GM12801 (cell line): Measurements from ENCODE around the gene ZNF576.

ENCODE experiments used
- TF ChIP-seq, protein P1 (sequence below): IDR thresholded peaks from one replicate; pipeline ENCODE4 v1.5.1; 2011; ENCODE audit warnings: control low read depth; ENCODE audit not compliant: insufficient read length; ENCODE audit errors: extremely low read depth

The ZNF576 gene

DNA sequence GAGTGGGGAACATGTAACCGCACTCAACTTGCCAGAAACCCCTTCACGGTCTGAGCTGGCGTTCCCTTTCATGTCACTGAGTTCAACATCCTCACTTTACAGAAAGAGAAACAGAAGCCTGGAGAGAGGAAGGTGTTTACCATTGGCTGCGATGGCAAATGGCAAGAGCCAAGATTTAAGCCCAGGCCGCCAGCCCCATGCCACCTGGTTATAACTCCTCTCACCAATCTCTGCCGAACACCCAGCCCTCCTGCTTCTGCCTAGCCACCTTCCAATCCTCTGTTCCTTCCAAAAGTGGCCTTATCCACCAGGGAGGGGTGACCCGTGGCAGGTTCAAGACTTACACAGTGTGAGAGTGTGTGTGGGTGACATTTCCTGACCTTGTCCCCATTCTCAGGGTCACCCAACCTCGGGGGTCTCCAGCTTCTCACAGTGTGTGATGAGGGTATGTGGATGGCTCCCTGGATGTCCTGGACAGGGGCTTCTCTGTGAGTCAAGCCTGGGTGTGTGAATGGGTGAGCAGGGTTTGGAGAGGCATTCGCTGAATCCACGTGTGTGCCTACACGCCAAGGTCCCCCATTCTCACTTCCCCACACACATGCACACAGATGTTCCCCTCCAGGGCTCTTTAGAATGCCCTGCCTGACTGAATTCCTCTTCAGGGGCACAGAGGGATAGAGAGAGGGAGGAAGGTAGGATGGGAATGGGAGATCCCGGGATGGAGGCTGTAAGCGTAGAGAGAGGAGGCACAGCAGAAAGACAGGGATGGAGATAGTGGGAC is 42.0 kb downstream of the ZNF576 start:
- TF ChIP-seq, protein P1, sequence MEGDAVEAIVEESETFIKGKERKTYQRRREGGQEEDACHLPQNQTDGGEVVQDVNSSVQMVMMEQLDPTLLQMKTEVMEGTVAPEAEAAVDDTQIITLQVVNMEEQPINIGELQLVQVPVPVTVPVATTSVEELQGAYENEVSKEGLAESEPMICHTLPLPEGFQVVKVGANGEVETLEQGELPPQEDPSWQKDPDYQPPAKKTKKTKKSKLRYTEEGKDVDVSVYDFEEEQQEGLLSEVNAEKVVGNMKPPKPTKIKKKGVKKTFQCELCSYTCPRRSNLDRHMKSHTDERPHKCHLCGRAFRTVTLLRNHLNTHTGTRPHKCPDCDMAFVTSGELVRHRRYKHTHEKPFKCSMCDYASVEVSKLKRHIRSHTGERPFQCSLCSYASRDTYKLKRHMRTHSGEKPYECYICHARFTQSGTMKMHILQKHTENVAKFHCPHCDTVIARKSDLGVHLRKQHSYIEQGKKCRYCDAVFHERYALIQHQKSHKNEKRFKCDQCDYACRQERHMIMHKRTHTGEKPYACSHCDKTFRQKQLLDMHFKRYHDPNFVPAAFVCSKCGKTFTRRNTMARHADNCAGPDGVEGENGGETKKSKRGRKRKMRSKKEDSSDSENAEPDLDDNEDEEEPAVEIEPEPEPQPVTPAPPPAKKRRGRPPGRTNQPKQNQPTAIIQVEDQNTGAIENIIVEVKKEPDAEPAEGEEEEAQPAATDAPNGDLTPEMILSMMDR, result no peak

DNA sequence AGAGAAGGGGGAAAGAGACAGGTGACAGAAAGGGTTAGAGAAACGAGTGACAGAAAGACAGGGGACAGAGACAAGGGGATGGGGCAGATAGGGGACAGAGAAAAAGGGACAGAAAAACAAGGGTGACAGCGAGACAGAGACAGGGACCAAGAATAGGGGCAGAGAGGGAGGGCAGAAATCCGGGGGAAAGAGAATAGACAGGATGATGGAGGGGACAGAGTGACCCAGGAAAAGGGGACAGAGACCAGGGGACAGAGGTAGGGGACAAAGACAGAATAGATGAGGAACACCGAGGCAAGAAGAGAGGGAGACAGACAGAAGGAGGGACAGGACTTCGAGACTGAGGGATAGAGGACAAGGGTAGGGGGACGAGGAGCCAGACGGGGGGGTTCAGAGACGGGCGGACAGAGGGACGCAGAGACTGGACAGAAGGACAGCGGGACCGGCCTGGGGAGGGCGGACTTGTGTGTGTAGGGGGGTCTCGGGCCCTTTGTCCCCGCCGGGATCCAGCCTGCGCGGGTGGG is 42.7 kb downstream of the ZNF576 start:
- TF ChIP-seq, protein P1, result no peak

GRCh38 chr19:43639519-43640423 is 43.4 kb downstream of the ZNF576 start, which contains the start of gene CADM4:
CADM4 (minus strand) TSS chr19:43639850; CDS start chr19:43639790, 60 bp downstream.
- TF ChIP-seq, protein P1, result no peak

DNA sequence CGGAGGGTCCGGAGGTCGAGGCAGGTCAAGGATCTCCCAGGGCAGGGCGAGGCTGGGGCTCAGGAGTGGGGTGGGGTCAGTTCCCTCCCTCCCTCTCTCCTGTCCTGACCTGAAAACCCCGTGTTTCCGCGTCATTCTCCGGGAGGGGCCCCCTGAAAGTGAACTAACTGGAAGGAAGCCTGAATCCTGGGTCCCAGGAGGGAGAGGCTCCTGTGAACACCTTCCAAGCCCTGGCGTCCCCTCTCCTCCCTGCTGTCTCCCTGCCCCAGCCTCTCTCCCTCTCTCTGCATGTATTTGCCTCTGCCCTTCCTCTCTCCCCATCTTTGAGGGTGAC is 44.0 kb downstream of the ZNF576 start:
- TF ChIP-seq, protein P1, result no peak

DNA sequence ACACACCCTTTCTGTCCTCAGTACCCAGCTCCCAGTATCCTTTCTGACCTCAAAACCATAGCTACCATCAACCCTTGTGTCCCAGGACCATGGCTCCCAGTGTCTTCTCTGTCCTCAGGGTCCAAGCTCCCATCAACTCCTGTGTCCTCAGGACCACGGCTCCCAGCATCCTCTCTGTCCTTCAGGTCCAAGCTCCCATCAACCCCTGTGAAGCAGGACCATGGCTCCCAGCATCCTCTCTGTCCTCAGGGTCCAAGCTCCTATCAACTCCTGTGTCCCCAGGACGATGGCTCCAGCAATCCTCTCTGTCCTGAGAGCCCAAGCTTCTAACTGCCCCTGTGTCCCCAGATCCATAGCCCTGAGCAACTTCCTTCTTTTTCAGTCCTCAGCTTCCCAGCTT is 44.9 kb downstream of the ZNF576 start:
- TF ChIP-seq, protein P1, result no peak

- TF ChIP-seq, protein P1, result no peak
Measured at GRCh38 chr19:43642531-43642930, 46.1 kb downstream of the ZNF576 start.

DNA sequence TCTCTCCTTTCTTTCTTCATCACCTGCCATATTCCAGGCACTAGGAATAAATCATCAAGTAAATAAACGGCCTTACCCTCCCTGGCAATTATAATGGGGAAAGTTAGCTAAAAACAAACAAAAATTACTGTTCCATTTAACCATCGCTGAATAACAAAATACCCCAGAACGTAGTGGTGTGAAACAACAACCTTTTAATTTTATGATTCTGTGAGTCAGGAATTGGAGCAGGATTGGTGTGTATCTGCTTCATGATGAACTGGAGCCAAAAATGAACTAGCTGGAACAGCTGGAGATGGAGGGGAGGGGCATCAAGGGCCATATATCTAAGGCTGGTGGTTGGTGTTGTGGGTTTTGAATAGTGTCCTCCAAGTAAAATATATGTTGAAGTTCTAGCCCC is 46.9 kb downstream of the ZNF576 start:
- TF ChIP-seq, protein P1, result no peak
